Measurements from ENCODE around the gene MKLN1. TPM values are rescaled to one million over a fixed set of nuclear protein-coding genes. Genes with fewer than 3 reads are reported as not detected.

Gene MKLN1
- total and polyA plus RNA-seq, 2 of the 13 experiments (the other 11 are each of a cell fraction or from before 2014, with no cell fraction given), result 33.6 to 43.5 TPM

- peak; percentile 90 for TF ChIP-seq ATF7 (IDR thresholded peaks at IDR 0.05)
- peak; percentile 96 for TF ChIP-seq ATF7 (CRISPR knock-in tag; IDR thresholded peaks at IDR 0.05)
- peak; percentile 86 for TF ChIP-seq PTBP1 (IDR thresholded peaks at IDR 0.05; ENCODE audit: low read depth, low read length, poor library complexity, severe bottlenecking)
- peak; percentile 31; the same call in 1 of the 2 replicates for TF ChIP-seq DRAP1 (CRISPR knock-in tag; IDR thresholded peaks at IDR 0.05)
- no peak for TF ChIP-seq TEF (CRISPR knock-in tag; IDR thresholded peaks at IDR 0.05)
- TF ChIP-seq FOXA3 (CRISPR knock-in tag; IDR thresholded peaks at IDR 0.05), result peak; percentile 42; the same call in 1 of the 2 replicates
- peak; percentile 48; the same call in 1 of the 2 replicates for TF ChIP-seq HDAC2 (CRISPR knock-in tag; IDR thresholded peaks at IDR 0.05)
- no peak for TF ChIP-seq ZNF7 (CRISPR knock-in tag; IDR thresholded peaks at IDR 0.05)
- TF ChIP-seq ZNF841 (CRISPR knock-in tag; IDR thresholded peaks at IDR 0.05; ENCODE audit: borderline replicate concordance), result no peak
- TF ChIP-seq ZNF143 (CRISPR knock-in tag; IDR thresholded peaks at IDR 0.05), result no peak
- TF ChIP-seq AHR (CRISPR knock-in tag; IDR thresholded peaks at IDR 0.05), result peak; percentile 37; the same call in 1 of the 2 replicates
- TF ChIP-seq ZSCAN25 (CRISPR knock-in tag; IDR thresholded peaks at IDR 0.05), result no peak
- peak; percentile 72; the same call in 1 of the 2 replicates for TF ChIP-seq HIC2 (CRISPR knock-in tag; IDR thresholded peaks at IDR 0.05; ENCODE audit: low read depth)
- no peak for TF ChIP-seq SKI (IDR thresholded peaks at IDR 0.05; ENCODE audit: partially characterized antibody)
- TF ChIP-seq ATF3 (CRISPR knock-in tag; IDR thresholded peaks at IDR 0.05), result peak; percentile 89
- peak; percentile 52 to 61; a peak in 2 of 4 replicates for TF ChIP-seq HMGXB4 (CRISPR knock-in tag; IDR thresholded peaks at IDR 0.05; ENCODE audit: borderline replicate concordance in 1 of 2, low read depth in 1 of 2)
- TF ChIP-seq STAG1 (CRISPR knock-in tag; IDR thresholded peaks at IDR 0.05), result peak; percentile 94
- 0 out of 3 replicates have a peak, but pooled peaks have one; percentile 36 for TF ChIP-seq MXI1 (IDR thresholded peaks at IDR 0.05; ENCODE audit: borderline replicate concordance, low read depth, low read length)
- peak; percentile 52 for TF ChIP-seq JARID2 (CRISPR knock-in tag; IDR thresholded peaks at IDR 0.05; ENCODE audit: insufficient replicate concordance)
- TF ChIP-seq SALL1 (CRISPR knock-in tag; IDR thresholded peaks at IDR 0.05), result peak; percentile 65; the same call in 1 of the 2 replicates
- TF ChIP-seq JUN (CRISPR knock-in tag; IDR thresholded peaks at IDR 0.05), result peak; percentile 88; the same call in 1 of the 2 replicates
- no peak for TF ChIP-seq LCORL (IDR thresholded peaks at IDR 0.05)
- no peak for TF ChIP-seq LCORL (CRISPR knock-in tag; IDR thresholded peaks at IDR 0.05)
Measured at GRCh38 chr7:131513245-131514061, 185.8 kb downstream of the MKLN1 start (continued).

Data from HepG2 (cell line).